Progenitor cell of endocrine pancreas (in vitro differentiated cells): ENCODE results near the gene RSPH1. TPM values are rescaled to one million over a fixed set of nuclear protein-coding genes. Genes with fewer than 3 reads are reported as not detected.

Experiments used
- DNase-seq: peaks from one replicate; pipeline ENCODE4 v3.0.0; 2021; ENCODE audit warnings: low spot score; ENCODE audit not compliant: unreplicated experiment
- H3K27ac Mint-ChIP-seq: 2 replicates; pipeline ENCODE4 v1.8.0; 2021; ENCODE audit warnings: mild to moderate bottlenecking, moderate library complexity, mixed read lengths
- H3K27me3 Mint-ChIP-seq: 2 replicates; pipeline ENCODE4 v1.8.0; 2021; ENCODE audit warnings: mixed read lengths
- H3K36me3 Mint-ChIP-seq: 2 replicates; pipeline ENCODE4 v1.8.0; 2022; ENCODE audit warnings: mixed read lengths; ENCODE audit not compliant: insufficient read depth
- H3K4me1 Mint-ChIP-seq: 2 replicates; pipeline ENCODE4 v1.8.0; 2021; ENCODE audit warnings: low read depth, mixed read lengths
- H3K4me3 Mint-ChIP-seq: 2 replicates; pipeline ENCODE4 v1.8.0; 2021; ENCODE audit warnings: low read depth, mild to moderate bottlenecking, moderate library complexity, mixed read lengths
- H3K9me3 Mint-ChIP-seq: 2 replicates; pipeline ENCODE4 v1.8.0; 2021; ENCODE audit warnings: low read depth, mixed read lengths
- long read RNA-seq: library from polyadenylated mRNA; unstranded; transcript quantifications from one replicate; pipeline ENCODE4 v2.0.0, GENCODE V29; 2020
- total RNA-seq: library from RNA; stranded (reverse); gene quantifications from 2 replicates; pipeline ENCODE4 v1.2.1, GENCODE V29; 2021
- TF ChIP-seq, protein P1 (sequence below): fragments of 200-600 bp; sonication (generic); IDR thresholded peaks from one replicate; pipeline ENCODE4 v1.5.0; 2021; ENCODE audit warnings: antibody characterized with exemption, mild to moderate bottlenecking; ENCODE audit not compliant: unreplicated experiment

Gene RSPH1
- total RNA-seq, result 4.4 and 7.1 TPM in 2 replicates
- long read RNA-seq, partial matches to known transcripts, result 1 of 5 reads
- long read RNA-seq, other reads (novel, unspliced or antisense), result 3 of 5 reads

DNA sequence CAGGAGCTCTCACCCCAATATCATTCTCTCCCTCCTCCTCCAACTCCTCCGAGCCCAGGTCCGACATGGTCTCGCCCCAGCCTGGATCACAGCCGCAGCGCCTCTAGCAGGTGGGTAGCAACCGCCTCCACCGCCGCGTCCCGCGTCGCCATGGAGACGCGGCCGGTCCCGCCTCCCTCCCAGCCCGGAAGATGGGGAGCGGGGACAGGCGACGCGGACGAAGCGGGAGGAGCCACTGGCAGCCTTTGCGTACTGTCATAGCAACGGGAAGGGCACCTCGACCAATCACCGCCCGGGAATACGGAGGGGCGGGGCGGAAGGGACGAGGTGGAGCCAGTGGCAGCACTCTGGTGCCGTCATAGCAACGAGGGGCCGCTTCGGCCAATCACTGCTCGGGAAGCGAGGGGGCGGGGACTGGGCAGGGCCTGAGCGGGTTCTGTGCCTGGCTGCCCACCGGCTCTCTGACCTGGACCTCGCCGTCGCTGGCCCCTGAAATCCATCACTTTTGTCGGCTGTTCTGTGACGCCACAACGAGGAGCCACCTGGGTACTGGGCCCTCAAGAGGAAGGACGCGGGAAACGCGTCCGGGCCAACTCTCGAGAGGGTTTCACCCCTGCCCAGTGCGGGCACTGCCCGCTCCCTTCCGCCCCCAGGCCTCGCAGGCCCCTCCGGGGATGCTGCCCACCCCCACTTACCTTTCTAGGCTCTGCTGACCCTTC, at the start of gene RSPH1:
RSPH1 (minus strand) TSS at position 105 of the 719 bp plus-strand sequence; CDS start at position 67, 38 bp downstream.
- H3K9me3 Mint-ChIP-seq, result no peaks in the 10 kb centered on the region
- H3K4me1 Mint-ChIP-seq, result peaks cover 20% of the 10 kb centered on the region
- TF ChIP-seq, protein P1, sequence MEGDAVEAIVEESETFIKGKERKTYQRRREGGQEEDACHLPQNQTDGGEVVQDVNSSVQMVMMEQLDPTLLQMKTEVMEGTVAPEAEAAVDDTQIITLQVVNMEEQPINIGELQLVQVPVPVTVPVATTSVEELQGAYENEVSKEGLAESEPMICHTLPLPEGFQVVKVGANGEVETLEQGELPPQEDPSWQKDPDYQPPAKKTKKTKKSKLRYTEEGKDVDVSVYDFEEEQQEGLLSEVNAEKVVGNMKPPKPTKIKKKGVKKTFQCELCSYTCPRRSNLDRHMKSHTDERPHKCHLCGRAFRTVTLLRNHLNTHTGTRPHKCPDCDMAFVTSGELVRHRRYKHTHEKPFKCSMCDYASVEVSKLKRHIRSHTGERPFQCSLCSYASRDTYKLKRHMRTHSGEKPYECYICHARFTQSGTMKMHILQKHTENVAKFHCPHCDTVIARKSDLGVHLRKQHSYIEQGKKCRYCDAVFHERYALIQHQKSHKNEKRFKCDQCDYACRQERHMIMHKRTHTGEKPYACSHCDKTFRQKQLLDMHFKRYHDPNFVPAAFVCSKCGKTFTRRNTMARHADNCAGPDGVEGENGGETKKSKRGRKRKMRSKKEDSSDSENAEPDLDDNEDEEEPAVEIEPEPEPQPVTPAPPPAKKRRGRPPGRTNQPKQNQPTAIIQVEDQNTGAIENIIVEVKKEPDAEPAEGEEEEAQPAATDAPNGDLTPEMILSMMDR, result no peak
- peak within 1 kb of the TSS; percentile 92 for H3K27ac Mint-ChIP-seq
- H3K36me3 Mint-ChIP-seq, result no peaks in the 10 kb centered on the region
- H3K27me3 Mint-ChIP-seq, result no peaks in the 10 kb centered on the region
- peak within 1 kb of the TSS; percentile 78 for H3K4me3 Mint-ChIP-seq
- peak; percentile 100 for DNase-seq

DNA sequence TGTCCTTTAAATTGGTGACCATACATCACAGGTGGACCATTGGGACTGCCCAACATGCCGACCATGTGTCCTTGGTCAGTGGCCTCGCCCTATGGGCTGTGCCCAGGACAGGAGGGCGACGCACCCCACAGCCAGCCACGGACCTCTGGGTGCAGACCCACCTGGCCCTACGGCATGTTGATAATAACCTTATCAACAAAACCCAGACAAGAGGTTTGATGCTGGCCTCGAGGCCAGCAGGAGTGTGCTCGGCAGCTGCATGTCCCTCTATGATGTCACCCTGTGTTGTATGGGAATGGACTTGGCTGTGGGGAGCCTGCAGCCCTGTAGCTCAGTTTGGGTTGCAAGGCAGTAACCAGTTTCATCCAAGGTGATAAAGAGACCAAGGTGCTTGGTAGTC, 49.7 kb upstream of the RSPH1 start:
- Mint-ChIP-seq H3K4me1 (peaks cover 4% of the 10 kb centered on the region), H3K36me3 (peaks cover 37% of the 10 kb centered on the region), H3K27ac (no peak overlapping the region), H3K4me3 (no peak overlapping the region), H3K9me3 (no peaks in the 10 kb centered on the region), H3K27me3 (no peaks in the 10 kb centered on the region)
- DNase-seq, result no peak
- TF ChIP-seq, protein P1, result no peak

DNA sequence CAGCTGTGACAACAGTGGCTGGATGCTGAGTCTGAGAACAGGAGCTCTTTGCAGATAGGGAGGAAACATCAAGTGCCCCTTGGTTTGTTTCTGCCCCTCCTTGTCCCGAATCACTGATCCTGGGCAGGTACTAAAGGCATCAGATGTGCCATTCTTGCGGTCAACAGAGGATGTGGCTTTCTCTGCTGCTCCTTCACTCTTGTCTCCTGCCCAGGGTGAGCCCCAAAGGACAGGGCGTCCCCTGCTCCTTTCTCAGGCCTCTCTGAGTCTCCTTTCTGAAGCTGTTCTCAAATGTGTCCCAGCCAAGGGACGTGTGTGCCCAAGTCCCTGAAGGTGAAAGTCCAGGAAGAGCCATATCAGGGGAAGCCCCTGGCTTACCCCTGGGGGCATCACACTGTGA, 49.3 kb upstream of the RSPH1 start:
- Mint-ChIP-seq H3K36me3 (peaks cover 35% of the 10 kb centered on the region), H3K27ac (no peak overlapping the region), H3K27me3 (no peaks in the 10 kb centered on the region), H3K4me3 (no peak overlapping the region), H3K9me3 (no peaks in the 10 kb centered on the region), H3K4me1 (peaks cover 4% of the 10 kb centered on the region)
- TF ChIP-seq, protein P1, result no peak
- DNase-seq, result no peak

DNA sequence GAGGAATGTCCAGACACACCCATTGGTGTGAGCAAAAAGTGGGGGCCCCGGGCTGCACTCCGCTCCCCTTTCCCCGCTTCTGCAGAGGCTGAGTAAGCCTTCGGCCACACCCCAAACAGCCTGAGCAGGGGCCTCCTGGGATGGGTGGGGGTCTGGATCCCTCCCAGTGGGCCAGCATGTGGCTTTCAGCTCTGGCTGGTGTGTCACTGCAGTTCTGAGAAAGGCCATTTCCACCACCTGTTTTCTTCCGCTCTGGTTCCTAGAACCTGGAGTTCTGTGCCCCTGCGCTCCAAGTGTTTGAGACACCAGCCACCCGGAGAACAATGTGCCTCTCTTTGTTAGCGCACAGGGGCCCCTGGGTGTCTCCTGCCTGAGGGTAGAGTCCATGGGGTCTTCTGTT, 48.5 kb upstream of the RSPH1 start:
- no peak overlapping the region for H3K27ac Mint-ChIP-seq

DNA sequence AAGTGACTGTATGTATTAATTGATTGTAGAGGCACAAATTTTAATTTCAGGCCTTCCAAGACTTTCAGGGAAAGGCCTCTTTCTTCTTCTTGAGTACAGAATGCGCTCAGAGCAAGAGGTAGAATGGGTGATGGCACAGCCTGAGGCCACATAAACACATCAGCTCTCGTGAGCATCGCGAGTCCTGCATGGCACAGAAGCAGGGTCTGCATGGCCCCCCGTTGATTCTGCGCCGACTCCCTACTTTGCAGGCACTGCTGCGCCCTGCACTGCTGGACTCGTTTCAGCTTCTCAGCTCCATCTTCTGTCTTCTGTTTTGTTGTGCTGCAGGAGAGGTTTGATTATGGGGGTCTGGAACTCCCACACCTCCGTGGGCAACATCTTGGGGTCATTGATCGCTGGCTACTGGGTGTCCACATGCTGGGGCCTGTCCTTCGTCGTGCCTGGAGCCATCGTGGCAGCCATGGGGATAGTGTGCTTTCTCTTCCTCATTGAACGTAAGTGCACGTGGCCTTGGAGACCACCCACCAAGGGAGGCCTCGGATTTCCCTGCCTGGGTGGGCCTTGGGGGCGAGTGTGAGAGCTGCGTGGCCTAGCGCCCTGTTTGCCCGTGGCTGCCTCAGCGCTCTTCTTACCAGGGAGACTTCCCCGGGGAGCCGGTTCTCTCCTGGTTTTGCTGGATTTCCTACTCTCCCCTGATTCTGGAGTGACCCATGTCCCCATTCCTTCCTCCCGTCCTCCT, 47.3 kb upstream of the RSPH1 start:
- Mint-ChIP-seq H3K36me3 (peaks cover 27% of the 10 kb centered on the region), H3K4me1 (no peaks in the 10 kb centered on the region), H3K27me3 (no peaks in the 10 kb centered on the region), H3K9me3 (no peaks in the 10 kb centered on the region), H3K27ac (no peak overlapping the region), H3K4me3 (no peak overlapping the region)
- DNase-seq, result no peak
- TF ChIP-seq, protein P1, result no peak

More for the DNA sequence above, 48.5 kb upstream of the RSPH1 start:
- Mint-ChIP-seq H3K4me3 (no peak overlapping the region), H3K4me1 (no peaks in the 10 kb centered on the region), H3K27me3 (no peaks in the 10 kb centered on the region), H3K9me3 (no peaks in the 10 kb centered on the region), H3K36me3 (peaks cover 29% of the 10 kb centered on the region)
- DNase-seq, result no peak
- TF ChIP-seq, protein P1, result no peak
